ENCODE measurements around the gene GNL2.

The GNL2 gene

GRCh38 chr1:37622131-37622530, 26.4 kb upstream of the GNL2 start:
- DNase-seq (ENCODE audit: low read depth): no peak
- H3K4me3 ChIP-seq (ENCODE audit: control insufficient read depth, low read depth, low read length): no peak overlapping the region
- no peak for TF ChIP-seq CTCF (conservative IDR thresholded peaks at IDR 0.05; ENCODE audit: control insufficient read depth, insufficient read depth, low read depth, low read length)

GRCh38 chr1:37621326-37621870, 25.7 kb upstream of the GNL2 start:
- peak; percentile 71 for DNase-seq (ENCODE audit: low read depth)

DNA sequence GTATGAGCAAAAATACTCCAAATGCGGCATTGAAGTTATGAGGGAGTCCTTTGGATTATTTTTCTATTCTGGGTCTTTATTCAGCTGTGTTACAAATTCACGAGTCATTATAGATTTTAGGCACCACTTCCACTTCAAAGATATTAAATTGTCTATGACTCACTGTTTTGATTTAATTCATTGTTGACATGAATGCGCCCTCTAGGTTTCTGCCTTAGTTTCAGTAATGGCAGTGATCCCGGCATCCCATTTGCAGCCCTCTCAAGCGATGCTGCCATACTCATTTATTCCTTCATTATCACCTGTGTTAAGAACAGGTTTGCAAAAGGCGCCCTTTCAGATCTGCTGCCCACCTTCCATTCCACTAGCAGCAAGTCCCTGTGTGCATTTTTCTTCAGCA, 25.0 kb upstream of the GNL2 start:
- no peak for DNase-seq (ENCODE audit: low read depth)
- TF ChIP-seq CTCF (conservative IDR thresholded peaks at IDR 0.05; ENCODE audit: control insufficient read depth, insufficient read depth, low read depth, low read length): no peak
- no peak overlapping the region for H3K4me3 ChIP-seq (ENCODE audit: control insufficient read depth, low read depth, low read length)

More at GRCh38 chr1:37621326-37621870, 25.7 kb upstream of the GNL2 start:
- no peak for TF ChIP-seq CTCF (conservative IDR thresholded peaks at IDR 0.05; ENCODE audit: control insufficient read depth, insufficient read depth, low read depth, low read length)
- no peak overlapping the region for H3K4me3 ChIP-seq (ENCODE audit: control insufficient read depth, low read depth, low read length)

DNA sequence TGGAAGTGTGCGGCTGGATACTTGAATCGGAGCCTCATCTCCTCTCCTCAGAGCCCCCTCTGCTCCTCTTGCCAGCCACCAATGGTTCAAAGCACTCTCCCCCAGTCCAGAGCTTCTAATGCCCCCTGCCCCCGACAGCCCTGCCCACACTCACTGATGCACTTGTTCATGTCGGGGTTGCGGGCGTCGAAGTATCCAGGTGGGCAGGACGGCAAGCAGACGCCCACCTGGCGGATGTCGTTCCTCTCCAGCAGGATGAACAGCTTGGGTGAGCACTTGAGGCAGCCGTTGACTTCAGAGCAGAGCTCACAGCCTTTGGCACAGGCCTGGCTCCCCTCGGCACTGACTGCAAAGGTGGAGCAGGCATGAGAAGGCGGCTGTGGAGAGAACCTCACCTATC, 20.6 kb upstream of the GNL2 start:
- no peak overlapping the region for H3K4me3 ChIP-seq (ENCODE audit: control insufficient read depth, low read depth, low read length)
- no peak for TF ChIP-seq CTCF (conservative IDR thresholded peaks at IDR 0.05; ENCODE audit: control insufficient read depth, insufficient read depth, low read depth, low read length)
- no peak for DNase-seq (ENCODE audit: low read depth)

- TF ChIP-seq CTCF (conservative IDR thresholded peaks at IDR 0.05; ENCODE audit: control insufficient read depth, insufficient read depth, low read depth, low read length): no peak
- DNase-seq (ENCODE audit: low read depth): no peak
- no peak overlapping the region for H3K4me3 ChIP-seq (ENCODE audit: control insufficient read depth, low read depth, low read length)
Measured at GRCh38 chr1:37614105-37614504, 18.4 kb upstream of the GNL2 start.

DNA sequence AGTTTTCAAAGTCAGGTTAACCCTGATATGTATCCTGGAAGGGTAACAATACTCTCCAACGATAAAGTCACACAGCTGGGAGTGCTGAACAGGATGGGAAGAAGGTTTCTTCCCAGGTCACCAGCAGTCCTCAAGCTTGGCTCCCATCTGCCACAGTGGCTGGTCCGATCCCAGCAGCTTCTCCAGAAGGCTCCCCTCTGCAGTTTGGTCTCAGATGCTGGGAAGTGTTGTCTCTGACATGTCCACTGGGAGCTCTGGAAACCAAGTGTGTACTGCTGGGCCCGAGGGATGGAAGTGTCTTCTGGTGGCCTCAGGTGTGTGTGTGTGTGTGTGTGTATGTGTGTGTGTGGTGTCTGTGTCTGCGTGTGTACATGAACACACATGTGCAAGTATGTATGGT, 16.4 kb upstream of the GNL2 start:
- H3K4me3 ChIP-seq (ENCODE audit: control insufficient read depth, low read depth, low read length): no peak overlapping the region
- DNase-seq (ENCODE audit: low read depth): no peak
- no peak for TF ChIP-seq CTCF (conservative IDR thresholded peaks at IDR 0.05; ENCODE audit: control insufficient read depth, insufficient read depth, low read depth, low read length)

- DNase-seq (ENCODE audit: low read depth): no peak
- H3K4me3 ChIP-seq (ENCODE audit: control insufficient read depth, low read depth, low read length): no peak overlapping the region
- no peak for TF ChIP-seq CTCF (conservative IDR thresholded peaks at IDR 0.05; ENCODE audit: control insufficient read depth, insufficient read depth, low read depth, low read length)
Measured at GRCh38 chr1:37609994-37610393, 14.3 kb upstream of the GNL2 start.
